ENCODE results near the gene TARBP1.
A peak's percentile ranks its signal among the peaks of the same experiment; 100 is the strongest.

TARBP1 gene

DNA sequence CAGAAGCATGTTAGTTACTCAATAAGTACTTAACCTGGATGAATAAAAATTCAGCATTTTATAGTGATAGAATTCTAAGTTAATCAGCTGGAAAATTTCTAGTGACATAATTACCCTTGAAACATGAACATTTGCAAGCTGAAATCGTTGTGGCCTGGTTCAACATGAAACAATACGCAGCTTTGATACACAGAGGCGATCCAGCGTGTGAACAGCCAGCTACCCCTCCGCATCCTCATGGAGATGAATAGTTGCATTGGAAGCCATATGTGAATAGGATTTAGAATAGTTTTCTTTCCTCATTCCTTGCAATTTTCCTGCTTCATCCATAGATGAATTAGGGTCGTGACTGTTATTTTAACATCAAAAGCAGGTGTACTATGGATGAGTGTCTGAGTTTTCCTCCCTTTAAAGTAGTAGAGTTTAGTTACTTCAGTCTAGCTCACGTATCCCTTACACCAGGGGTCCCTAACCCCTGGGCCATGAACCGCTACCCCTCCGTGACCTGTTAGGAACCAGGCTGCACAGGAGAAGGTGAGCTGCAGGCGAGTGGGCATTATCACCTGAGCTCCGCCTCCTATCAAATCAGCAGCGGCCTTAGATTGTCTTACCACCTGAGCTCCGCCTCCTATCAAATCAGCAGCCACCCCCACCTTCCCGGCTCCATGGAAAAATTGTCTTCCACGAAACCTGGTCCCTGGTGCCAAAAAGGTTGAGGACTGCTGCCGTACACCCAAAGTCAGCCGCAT lies 6.2 kb upstream of the TARBP1 start:
- no peak for DNase-seq (ENCODE audit: insufficient read length, low spot score)
- no peak for FAIRE-seq

DNA sequence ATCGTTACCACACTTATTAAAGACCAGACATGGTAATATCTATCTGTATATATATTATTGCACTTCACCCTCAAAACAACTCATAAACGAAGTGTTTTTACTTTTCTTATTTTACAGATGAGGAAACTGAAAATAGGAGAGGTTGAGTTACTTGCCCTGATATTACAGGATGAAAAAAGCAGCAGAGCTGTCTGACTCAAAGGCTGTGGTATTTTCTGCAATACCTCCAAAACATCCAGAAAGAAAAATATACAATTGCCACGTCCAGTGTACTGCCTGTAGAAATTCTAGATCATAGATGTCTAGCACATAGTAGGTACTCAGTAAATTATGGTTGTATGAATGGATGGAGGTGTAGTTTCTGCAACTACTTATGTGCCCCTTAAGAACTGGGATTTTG lies 5.2 kb upstream of the TARBP1 start:
- no peak for DNase-seq (ENCODE audit: insufficient read length, low spot score)
- no peak for FAIRE-seq

DNA sequence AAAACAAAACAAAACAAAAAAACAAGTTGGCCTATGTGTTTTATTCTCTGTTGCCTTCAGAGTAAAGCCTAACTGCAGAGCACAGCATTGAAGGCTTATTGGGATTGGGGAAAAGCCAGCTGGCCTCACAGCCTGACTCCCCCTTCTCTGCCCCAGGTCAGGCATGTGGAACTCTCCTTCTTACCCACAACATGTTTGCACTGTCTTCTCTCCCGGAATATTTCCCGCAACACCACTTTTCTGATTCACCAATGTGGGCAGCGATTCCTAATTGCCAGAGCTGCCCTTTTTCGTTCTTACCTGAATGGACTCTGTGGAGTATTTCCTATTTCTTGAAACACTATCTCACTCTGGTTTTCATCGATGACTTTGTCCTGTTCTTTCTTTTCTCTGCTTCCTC lies 2.8 kb upstream of the TARBP1 start:
- no peak for DNase-seq (ENCODE audit: insufficient read length, low spot score)
- FAIRE-seq: no peak

DNA sequence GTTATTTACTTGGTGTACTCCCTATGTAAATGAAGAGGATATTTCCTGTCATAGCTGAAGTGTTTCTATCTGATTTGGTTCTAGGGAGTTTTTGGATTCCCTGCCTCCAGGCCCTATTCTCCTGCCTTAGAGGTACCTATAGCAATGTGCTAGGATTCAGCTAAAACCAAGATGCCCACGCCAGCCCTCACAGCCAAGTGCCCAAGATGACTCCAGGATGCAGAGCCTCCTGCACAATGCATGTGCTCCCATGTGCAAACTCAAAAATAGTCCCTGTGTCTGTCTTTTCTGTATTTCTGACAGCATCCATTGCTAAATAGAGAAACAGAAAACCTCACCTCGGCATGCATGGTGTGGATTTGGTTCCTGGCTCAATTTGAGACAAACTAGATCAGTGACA lies 887 bp upstream of the TARBP1 start:
- no peak for FAIRE-seq
- no peak for DNase-seq (ENCODE audit: insufficient read length, low spot score)

DNA sequence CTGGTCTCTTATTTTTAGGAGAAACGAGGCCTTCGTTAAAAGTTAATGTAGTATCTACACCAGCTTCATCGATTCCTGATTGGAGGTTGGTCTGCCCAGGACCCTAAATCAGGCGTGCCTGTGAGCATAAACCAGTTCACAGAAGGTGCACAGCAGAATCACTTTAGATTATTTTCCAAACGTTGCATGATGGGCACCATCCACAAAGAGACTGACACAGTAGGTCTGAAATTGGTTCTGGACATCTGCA lies 256 bp upstream of the TARBP1 start:
- DNase-seq (ENCODE audit: insufficient read length, low spot score): no peak
- no peak for FAIRE-seq

DNA sequence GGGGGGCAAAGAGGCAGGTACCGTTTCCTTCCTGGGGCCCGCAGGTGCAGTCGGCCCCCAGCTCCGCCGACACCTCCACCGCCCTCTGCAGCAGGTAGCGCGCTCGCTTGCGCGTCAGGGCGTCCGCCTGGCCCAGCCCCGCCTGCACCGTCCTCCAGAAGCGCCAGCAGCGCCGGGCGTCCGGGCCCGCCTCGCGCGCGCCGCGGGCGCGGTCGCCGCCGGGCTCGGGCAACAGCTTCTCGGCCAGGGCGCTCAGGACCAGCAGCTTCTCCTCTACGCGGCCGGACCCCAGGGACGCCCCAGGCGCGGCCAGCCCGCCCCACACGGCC lies 863 bp downstream of the TARBP1 start:
- DNase-seq (ENCODE audit: insufficient read length, low spot score): peak; percentile 50
- FAIRE-seq: no peak

DNA sequence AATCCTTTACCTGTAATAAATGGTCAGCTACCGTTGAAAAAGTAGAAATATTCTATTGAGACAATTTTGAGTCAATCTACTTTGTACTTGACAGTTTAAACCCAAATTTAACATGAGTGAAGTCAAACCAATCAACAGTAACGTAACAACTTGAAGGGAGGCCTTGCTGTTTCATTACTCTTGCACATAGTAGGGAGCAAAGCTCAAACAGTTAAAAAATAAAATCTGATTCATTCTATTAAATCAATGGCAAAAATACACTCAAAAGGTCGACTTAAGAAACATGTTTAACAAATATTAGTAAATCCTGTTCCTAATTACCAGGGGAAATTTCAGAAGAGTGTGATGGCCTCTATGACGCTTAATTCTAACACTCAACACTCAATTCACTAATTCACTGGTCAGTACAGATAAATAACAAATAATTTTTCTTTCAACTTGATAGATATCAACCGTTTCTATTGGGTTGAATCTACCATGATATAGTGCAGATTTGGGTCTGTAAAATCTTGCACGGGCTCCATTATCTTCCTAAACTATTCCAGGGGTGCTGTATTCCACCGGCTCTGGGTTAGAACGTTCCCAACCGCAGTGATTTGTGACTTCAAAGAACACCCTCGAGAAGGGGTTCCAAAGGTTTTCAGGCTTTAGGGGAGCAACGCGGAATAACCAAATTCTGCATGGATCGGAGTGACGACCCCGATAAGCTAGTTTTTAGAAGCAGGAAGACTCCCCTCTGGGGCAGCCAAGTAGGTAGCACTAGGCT lies 1.4 kb downstream of the TARBP1 start:
- FAIRE-seq (no peak), DNase-seq (ENCODE audit: insufficient read length, low spot score) (no peak)

DNA sequence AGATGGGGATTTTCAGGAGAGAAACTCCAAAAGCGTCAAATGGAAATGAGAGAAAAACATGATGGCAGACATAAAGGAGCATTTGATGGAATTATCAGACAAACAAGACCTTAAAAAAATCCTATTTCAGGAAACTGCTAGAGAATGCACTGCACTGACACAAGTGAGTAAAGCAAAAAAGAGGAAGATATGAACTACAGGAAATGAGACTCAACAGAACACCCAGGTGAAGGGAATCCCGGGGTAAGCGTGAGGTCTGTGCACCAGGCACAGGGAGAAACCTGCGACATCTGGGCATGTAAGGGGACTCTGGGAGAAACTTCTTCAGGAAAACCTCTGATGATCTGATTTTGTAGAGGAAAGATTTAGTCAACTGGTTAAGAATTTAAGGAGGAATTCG lies 2.8 kb downstream of the TARBP1 start:
- DNase-seq (ENCODE audit: insufficient read length, low spot score): no peak
- FAIRE-seq: no peak

DNA sequence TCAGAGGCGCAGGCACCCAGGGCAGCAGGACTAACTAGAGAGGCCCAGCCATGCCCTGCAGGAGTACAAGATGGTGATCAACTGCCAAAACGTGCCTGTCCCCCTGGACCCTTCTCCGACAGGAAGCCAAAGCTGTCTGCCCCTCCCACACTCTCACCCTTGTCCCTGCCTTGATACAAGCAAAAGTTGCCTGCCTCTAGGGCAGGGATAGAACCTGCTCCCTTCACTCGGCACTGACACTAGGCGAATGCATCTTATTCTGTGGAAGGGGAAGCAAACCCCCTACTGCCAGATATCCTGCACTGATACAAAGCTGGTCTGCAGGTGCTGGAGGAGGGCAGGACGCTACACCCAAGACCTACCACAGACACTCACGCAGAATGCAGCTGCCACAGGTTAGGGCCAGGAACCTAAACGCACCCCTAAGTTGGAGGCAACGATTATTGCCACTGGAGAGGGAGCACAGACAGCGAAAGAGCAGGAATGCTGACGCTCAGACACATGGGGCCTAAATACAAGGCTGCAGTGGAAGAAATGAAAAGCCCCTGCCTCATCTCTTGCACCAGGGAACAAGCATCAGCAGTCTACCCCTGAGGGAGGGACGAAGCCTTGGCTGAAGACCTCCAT lies 3.7 kb downstream of the TARBP1 start:
- DNase-seq (ENCODE audit: insufficient read length, low spot score) (no peak), FAIRE-seq (no peak)

DNA sequence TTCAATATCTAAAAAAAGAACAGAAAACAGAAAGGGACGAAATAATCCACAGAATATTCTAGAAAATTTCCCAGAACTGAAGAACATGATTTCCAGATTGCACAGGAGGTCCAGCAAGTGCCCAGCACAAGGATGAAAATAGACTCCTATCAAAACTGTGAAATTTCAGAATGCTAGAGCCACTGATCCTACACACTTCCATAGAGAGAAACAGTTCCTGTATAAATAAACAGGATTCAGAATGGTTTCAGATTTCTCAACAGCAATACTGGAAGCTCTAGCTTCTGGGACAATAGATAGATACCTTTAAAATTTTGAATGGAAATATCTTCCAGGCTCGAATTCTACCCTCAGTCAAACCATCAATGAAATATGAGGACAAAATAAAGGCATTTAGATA lies 4.6 kb downstream of the TARBP1 start:
- no peak for DNase-seq (ENCODE audit: insufficient read length, low spot score)
- FAIRE-seq: no peak

DNA sequence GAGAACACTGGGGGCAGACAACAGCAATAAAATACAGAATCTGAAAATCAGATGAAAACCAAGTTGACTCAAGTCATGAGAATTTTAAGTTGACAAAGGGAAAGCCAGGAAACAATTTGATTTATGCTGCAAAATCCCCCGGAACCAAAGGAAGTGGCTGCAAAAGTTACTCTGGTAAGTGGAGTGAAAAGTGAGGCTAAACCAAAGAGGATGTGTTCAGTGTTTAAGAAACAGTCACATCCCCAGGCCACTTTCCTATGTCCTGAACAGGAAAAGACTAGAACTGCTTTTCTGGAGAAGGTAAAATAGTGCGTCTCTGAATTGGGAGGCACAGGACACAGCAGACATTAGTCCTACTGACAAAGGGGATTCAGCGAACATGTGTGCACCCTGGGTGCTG lies 5.9 kb downstream of the TARBP1 start:
- FAIRE-seq: no peak
- peak; percentile 23 for DNase-seq (ENCODE audit: insufficient read length, low spot score)

DNA sequence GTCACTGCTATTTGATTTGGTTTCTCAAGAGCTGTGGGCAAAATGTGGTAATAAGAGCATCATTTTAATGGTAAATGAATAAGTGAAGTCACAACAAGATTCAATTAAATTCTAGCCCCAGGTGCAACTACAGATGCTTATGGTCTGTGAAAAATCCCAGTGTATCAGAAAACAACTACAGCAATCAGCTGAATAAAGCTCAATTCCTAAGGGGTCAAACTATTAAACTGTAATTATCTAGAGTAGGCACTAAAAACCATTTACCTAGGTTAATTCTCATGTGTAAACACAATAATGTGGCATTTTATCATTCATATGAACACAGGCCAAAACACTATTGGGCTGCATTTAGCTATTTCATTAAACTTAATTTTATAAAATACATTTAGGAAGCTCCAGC lies 9.6 kb downstream of the TARBP1 start:
- FAIRE-seq (no peak), DNase-seq (ENCODE audit: insufficient read length, low spot score) (no peak)

DNA sequence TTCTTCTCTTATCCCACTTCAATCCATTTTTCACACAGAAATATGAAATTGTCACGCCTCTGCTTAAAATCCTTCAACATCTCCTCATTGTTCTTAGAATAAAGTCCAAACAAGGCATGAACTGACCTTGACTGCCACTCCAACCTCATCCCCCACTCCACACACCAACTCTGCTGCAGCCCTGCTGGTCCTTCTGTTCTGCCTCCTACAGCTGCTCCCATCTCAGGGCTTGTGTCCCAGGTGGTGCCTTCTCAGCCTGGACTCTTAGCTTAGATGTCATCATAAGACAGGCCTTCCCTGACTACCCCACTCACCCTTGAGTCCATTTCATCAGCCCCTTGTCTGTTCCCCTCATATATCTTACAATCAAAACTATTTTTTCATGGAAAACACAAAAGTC lies 10.4 kb downstream of the TARBP1 start:
- DNase-seq (ENCODE audit: insufficient read length, low spot score) (no peak), FAIRE-seq (no peak)

DNA sequence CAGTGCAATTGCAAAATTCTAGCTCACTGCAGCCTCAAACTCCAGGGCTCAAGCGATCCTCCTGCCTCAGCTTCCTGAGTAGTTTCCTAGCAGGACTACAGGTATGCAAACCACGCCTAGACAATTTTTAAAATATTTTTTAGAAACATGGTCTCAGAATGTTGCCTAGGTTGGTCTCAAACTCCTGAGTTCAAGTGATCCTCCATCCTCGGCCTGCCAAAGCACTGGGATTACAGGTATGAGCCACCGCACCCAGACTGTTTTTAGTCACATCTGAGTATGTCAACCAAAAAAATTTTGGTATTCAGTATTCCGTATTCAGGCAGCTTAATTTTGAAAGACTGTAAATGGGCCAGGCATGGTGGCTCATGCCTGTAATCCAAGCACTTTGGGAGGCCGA lies 11.2 kb downstream of the TARBP1 start:
- FAIRE-seq (no peak), DNase-seq (ENCODE audit: insufficient read length, low spot score) (no peak)

DNA sequence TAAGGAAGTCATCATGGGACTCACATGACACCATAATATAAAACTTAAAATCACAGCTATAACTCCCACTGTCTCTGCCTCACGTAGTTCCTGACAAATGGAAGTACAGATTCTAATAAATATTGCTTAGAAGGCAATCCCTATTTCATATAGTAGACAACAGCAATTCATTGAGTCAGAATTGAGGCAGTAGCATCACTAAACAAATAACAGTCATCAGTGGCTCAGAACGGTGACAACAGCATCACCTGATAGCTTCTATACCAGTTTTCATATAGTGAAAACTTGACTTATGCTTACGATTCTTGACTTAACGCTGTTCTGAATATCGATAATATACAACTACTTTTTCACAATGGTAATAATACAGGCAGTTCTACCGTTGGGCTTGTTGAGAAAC lies 12.0 kb downstream of the TARBP1 start:
- FAIRE-seq (no peak), DNase-seq (ENCODE audit: insufficient read length, low spot score) (no peak)

DNA sequence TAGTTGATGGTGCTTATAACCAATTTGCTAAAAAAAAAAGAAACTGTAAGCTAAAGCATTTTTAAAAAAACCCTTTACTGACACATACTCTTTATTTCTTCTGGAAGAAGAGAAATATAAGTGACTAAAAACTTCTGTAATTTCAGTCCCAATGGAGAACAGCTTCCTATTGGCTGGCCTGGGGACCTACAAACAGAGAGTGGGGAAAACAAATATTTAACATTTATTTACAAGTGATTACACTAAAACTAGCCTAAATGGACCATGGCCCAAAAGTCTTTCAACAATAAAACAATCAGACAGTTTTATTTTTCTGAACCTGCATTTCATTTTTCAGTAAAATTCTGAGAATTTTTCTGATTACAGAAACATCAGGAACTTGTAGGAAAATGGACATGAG lies 15.2 kb downstream of the TARBP1 start:
- FAIRE-seq (no peak), DNase-seq (ENCODE audit: insufficient read length, low spot score) (no peak)

DNA sequence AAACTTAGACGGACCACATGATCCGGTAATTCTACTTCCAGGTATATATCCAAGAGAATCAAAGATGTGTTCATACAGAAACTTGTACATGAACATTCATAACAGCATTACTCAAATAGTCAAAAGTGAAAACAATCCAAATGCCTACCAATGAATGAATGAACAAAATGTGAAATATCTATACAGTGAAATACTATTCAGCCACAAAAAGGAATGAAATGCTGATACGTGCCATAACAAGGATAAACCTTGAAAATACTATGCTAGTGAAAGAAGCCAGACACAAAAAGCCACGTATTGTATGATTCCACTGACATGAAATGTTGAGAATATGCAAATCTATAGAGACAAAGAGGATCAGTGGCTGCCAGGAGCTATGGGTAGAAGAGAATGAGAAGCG lies 18.3 kb downstream of the TARBP1 start:
- DNase-seq (ENCODE audit: insufficient read length, low spot score) (no peak), FAIRE-seq (no peak)

DNA sequence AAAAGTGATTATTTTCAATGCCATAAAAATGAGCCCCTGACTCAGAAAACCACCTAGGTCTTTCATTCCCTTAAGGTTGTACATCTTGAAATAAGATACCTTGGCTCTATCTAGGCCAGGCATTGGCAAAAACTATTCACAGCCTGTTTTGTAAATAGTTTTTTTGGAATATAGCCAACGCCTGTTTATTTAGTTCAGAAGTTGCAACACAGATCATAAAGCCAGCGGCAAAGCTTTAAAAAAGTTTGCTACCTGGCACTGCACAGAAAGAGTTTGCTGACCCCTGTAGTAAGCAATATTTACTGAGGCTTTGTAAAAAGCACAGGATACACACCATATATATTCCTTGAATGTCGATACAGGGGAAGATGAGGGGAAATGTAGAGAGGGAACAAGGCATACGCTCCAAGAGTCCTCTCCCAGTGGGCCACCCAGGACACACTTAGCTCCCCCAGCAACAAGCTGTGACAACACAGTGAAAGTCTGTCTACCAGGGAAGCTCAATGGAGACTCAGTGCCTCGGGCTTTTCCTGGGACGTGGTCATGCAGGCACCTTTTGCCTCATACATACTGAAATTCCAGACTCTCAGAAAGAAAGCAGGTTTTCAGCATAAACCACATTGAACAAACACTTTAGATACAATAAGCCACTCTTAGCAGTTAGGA lies 20.5 kb downstream of the TARBP1 start:
- DNase-seq (ENCODE audit: insufficient read length, low spot score): no peak

DNA sequence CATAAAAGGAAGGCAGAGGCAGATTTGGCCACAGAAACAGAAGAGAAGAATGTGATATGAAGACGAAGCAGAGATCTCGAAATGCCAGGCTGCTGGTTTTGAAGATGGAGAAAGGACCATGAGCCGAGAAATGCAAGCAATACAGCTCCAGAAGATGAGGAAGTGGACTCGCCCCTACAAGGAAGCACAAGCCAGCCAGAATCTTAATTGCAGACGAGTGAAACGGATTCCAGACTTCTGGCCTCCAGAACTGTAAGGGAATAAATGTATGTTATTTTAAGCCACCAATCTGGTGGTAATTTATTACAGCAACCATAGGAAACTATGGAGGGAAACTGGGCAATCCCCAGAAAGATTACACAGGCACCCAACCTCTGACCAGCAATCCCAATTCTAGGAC lies 24.1 kb downstream of the TARBP1 start:
- FAIRE-seq: no peak
- no peak for DNase-seq (ENCODE audit: insufficient read length, low spot score)

More for the DNA sequence above, 20.5 kb downstream of the TARBP1 start:
- FAIRE-seq: no peak

DNA sequence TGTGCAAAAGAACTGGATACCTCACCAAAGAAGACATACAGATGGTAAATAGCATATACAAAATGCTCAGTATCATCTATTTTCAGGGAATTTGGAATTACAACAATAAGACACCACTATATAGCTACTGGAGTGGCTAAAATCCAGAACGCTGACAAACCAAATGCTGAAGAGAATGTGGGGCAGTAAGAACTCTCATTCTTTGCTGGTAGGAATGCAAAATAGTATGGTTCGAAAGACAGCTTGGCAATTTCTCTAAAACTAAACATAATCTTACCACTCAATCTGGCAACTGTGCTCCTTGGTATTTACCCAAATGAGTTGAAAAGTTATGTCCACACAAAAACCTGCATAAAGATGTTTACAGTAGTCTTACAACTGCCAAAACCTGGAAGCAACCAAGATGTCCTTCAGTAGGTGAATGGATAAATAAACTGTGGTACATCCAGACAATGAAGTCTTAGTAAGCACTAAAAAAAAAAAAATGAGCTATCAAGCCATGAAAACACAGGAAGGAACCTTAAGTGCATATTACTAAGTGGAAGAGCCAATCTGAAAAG lies 26.5 kb downstream of the TARBP1 start:
- FAIRE-seq: no peak

DNA sequence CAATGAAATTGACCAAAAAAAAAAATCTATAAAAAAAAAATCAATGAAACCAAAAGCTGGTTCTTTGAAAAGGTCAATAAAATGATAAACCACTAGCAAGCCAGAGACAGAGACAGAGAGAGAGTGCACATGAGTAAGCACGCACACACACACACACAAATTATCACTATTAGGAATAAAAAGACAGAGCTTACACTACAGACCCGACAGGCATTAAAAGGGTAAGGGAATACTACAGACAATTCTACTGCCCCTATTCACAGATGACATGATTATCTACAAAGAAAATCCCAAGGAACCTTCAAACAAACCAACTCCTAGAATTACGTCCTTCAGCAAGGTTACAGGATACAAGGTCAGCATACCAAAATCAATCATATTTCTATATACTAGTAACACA lies 38.6 kb downstream of the TARBP1 start:
- FAIRE-seq (no peak), DNase-seq (ENCODE audit: insufficient read length, low spot score) (no peak)

More for the DNA sequence above, 26.5 kb downstream of the TARBP1 start:
- no peak for DNase-seq (ENCODE audit: insufficient read length, low spot score)

DNA sequence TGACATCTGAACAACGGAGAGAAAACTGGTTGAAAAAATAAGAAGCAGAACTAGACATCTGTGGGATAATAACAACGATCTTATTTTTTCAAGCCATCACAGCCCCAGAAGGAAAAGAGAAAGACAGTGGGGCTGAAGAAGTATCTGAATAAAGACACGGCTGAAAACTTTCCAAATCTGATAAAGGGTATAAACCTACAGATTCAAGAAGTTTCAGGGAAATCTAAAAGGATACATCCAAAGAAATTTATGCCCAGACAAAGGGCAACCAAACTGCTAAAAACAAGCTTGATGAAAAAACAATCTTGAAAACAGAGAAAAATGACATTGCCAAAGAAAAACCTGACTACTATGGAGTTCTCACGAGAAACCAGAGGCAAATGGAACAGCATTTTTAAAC lies 40.4 kb downstream of the TARBP1 start:
- FAIRE-seq (no peak), DNase-seq (ENCODE audit: insufficient read length, low spot score) (no peak)

Data from HTR-8/SVneo (cell line).